SK-N-MC (cell line): Measurements from ENCODE around the gene RBPJ.

Source experiments
- EZH2 ChIP-seq: fragments of 200-600 bp; sonication (generic); IDR thresholded peaks from one replicate; pipeline ENCODE4 v1.6.1; 2017; ENCODE audit warnings: antibody characterized with exemption
- POLR2AphosphoS5 ChIP-seq: IDR thresholded peaks from 2 replicates; pipeline ENCODE4 v1.6.1; 2012; ENCODE audit warnings: mild to moderate bottlenecking, low read depth, low read length, borderline replicate concordance

GRCh38 chr4:26412381-26413372 is 91.9 kb downstream of the RBPJ start:
- TF ChIP-seq POLR2AphosphoS5 (no peak), EZH2 (no peak)
